Transverse colon (tissue), 4 donors: ENCODE measurements around the gene SDC3.

Source experiments
- POLR2AphosphoS5 ChIP-seq, 3 donors: sonication (generic); formaldehyde crosslinking; IDR thresholded peaks; one replicate each; pipeline ENCODE4 v1.6.1; 2016; ENCODE audit warnings: antibody characterized with exemption in 3 of 3
- TF ChIP-seq, protein P1 (sequence below), 5 experiments: fragments of 200-600 bp in 3 of 5; fragments of 450-650 bp in 2 of 5; sonication (generic) in 3 of 5; IDR thresholded peaks; 1 replicate in 2 of 5; 2 replicates in 3 of 5; pipeline ENCODE4 v1.5.1; 2016 to 2017; ENCODE audit warnings: antibody characterized with exemption in 5 of 5, inconsistent platforms in 3 of 5, mild to moderate bottlenecking in 2 of 5, moderate library complexity in 1 of 5

DNA sequence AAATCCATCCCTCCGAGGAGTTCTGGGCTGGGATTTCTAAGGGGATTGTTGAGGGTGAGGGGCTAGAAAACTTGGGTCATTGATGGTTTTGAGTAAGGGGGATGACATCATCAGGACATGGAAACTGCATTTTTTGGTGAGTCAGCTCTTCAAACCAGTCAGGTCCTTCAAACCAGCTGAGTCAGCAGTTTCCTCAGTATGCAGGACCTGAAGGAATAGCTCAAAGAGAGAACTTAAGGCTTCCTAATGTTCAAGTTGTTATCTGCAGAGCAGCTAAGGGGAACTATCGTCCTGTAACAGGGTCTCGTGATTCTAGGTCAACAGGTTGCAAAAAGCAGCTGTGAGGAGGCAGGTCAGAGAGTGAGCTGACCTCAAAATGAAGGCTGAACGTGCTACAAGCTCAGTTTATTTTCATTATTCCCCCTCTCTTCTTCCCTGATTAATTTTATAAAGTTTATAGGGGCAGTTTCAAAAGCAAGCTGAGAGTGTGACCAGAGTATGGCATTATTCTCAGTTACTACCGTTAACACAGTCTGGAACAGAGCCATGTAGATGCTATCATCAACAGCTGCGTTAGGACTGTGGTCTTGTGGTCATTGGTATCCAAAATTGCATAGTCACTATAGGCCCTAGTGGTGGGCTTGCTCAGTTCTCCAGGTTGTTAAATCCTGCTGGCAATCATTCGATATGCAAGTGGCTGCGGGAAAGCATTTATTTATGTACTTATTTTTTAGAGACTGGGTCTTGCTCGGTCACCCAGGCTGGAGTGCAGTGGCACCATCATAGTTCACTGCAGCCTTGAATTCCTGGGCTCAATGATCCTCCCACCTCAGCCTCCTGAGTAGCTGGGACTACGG is 10.7 kb upstream of the SDC3 start:
- TF ChIP-seq POLR2AphosphoS5 (IDR thresholded peaks at IDR 0.05), result no peak
- TF ChIP-seq, protein P1, sequence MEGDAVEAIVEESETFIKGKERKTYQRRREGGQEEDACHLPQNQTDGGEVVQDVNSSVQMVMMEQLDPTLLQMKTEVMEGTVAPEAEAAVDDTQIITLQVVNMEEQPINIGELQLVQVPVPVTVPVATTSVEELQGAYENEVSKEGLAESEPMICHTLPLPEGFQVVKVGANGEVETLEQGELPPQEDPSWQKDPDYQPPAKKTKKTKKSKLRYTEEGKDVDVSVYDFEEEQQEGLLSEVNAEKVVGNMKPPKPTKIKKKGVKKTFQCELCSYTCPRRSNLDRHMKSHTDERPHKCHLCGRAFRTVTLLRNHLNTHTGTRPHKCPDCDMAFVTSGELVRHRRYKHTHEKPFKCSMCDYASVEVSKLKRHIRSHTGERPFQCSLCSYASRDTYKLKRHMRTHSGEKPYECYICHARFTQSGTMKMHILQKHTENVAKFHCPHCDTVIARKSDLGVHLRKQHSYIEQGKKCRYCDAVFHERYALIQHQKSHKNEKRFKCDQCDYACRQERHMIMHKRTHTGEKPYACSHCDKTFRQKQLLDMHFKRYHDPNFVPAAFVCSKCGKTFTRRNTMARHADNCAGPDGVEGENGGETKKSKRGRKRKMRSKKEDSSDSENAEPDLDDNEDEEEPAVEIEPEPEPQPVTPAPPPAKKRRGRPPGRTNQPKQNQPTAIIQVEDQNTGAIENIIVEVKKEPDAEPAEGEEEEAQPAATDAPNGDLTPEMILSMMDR (IDR thresholded peaks at IDR 0.05), result no peak
